GM13976 (cell line): ENCODE data around the gene PHLDA1.

Experiments used
- DNase-seq: peaks from one replicate; pipeline ENCODE4 v3.0.0; 2012; ENCODE audit warnings: low spot score
- CTCF ChIP-seq: IDR thresholded peaks from 2 replicates; pipeline ENCODE4 v1.5.1; 2012; ENCODE audit warnings: borderline replicate concordance, mild to moderate bottlenecking; ENCODE audit not compliant: insufficient read depth; ENCODE audit errors: extremely low read depth, missing control alignments, control extremely low read depth
- in situ Hi-C: fragments of 300-500 bp; cut with MboI; formaldehyde crosslinking; loops from one replicate; pipeline ENCODE4 v1.12.0; 2022; ENCODE audit warnings: low sequenced_read_pairs, mixed read lengths, inconsistent platforms; ENCODE audit not compliant: unreplicated experiment

The PHLDA1 gene

GRCh38 chr12:76025601-76026575 is 5.7 kb downstream of the PHLDA1 start:
- DNase-seq = no peak
- in situ Hi-C loops = loop anchor here (25.0 kb wide), 1 partner anchor 689 kb away; the partner anchor contains the start of genes CAPS2 and GLIPR1L1
- TF ChIP-seq CTCF = no peak

- no peak for TF ChIP-seq CTCF
- no peak for DNase-seq
- in situ Hi-C loops = loop anchor here (25.0 kb wide), 1 partner anchor 688 kb away; the partner anchor contains the start of genes CAPS2 and GLIPR1L1
These were observed 6.5 kb downstream of the PHLDA1 start for GRCh38 chr12:76024942-76025600.

DNA sequence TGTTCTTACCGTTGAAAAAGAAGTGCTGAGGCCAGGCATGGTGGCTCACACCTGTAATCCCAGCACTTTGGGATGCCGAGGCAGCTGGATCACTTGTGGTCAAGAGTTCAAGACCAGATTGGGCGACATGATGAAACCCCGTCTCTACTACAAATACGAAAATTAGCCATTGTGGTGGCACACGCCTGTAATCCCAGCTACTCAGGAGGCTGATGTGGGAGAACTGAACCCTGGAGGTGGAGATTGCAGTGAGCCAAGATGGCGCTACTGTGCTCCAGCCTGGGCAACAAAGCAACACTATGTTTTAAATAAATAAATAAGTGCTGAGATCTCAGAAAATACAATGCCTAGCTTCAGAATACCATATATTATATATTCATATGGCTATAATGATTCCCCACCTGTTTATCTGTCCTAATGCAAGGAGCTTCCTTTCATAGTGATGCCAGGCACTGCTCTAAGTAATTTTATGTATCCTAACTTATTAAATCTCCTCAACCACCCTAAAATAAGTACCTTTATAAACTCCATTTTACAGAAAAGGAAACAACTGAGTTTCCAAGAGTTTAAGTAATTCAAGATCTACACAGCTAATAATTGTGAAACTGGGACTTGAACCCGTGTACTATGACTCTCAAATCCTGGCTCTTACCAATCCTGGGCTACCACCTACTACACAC is 7.3 kb downstream of the PHLDA1 start:
- in situ Hi-C loops = no loop called here
- DNase-seq = no peak
- no peak for TF ChIP-seq CTCF

DNA sequence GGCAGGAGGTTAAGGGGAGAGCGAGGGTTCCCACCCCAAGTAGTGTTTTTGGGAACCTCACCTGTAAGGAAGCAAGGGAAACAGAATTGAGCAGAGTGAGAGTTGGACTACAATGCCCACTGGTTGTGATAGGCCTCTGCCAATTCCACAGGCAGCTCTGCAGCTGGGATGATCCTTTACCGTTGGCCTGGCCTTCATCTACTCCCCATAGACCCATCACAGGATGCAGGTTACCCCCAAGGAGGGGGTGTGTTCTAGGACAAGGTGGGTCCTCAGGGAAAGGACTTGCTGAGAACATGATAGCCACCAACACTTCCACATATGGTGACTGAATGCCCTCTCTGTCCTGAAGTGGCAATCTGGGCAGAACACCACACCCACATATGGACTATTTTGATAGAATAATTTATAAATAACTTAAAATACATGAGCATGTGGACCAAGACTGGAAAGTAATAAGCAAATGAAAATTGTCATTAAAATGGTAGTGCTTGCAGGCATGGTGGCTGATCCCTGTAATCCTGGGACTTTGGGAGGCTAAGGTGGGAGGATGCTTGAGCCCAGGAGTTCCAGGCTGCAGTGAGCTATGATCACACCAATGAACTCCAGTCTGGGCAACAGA is 8.4 kb downstream of the PHLDA1 start:
- no peak for DNase-seq
- TF ChIP-seq CTCF = no peak
- in situ Hi-C loops = no loop called here

GRCh38 chr12:76022506-76022905 is 9.1 kb downstream of the PHLDA1 start:
- no peak for TF ChIP-seq CTCF
- no peak for DNase-seq
- in situ Hi-C loops = no loop called here
